Cardiac fibroblast (primary cell): ENCODE data around the gene EPHB3.
A peak's percentile ranks its signal among the peaks of the same experiment; 100 is the strongest.
"Not testable (repeated sequence)": the region's sequence is repeated elsewhere in the genome, so short reads cannot be mapped to it uniquely, and the experiment has no call there.

ENCODE experiments used
- DNase-seq, 2 donors: peaks; one replicate each; pipeline versions ENCODE4 v3.0.0 to v3.0.0-alpha.2; 2010; ENCODE audit warnings: low read depth in 2 of 2
- H3K4me3 ChIP-seq, 2 donors: replicated peaks in 1 of 2; 1 replicate in 1 of 2; 2 replicates in 1 of 2; pipeline ENCODE4 v1.5.1; 2011; ENCODE audit warnings: low read depth in 2 of 2, low read length in 2 of 2, mild to moderate bottlenecking in 2 of 2, moderate library complexity in 1 of 2
- CTCF ChIP-seq: IDR thresholded peaks from one replicate; pipeline ENCODE4 v1.5.1; 2011; ENCODE audit warnings: low read depth, mild to moderate bottlenecking, low read length, inconsistent platforms

The EPHB3 gene

GRCh38 chr3:184611607-184612281 lies 50.2 kb downstream of the EPHB3 start:
- peak in 1 of 2 donors; percentile 59 for DNase-seq
- H3K4me3 ChIP-seq, result no peak overlapping the region
- TF ChIP-seq CTCF, result no peak

- DNase-seq, result no peak
- no peak overlapping the region for H3K4me3 ChIP-seq
- no peak for TF ChIP-seq CTCF
Observed at GRCh38 chr3:184615396-184615795, 53.8 kb downstream of the EPHB3 start.

- H3K4me3 ChIP-seq, result no peak overlapping the region
- no peak for TF ChIP-seq CTCF
- no peak for DNase-seq
Observed at GRCh38 chr3:184616436-184616835, 54.9 kb downstream of the EPHB3 start.

- not testable (repeated sequence) for H3K4me3 ChIP-seq, DNase-seq
Observed at GRCh38 chr3:184617306-184617705, 55.7 kb downstream of the EPHB3 start.

GRCh38 chr3:184618811-184619210 lies 57.2 kb downstream of the EPHB3 start:
- H3K4me3 ChIP-seq, result no peak overlapping the region
- DNase-seq, result no peak
- no peak for TF ChIP-seq CTCF

GRCh38 chr3:184619369-184619768 lies 57.8 kb downstream of the EPHB3 start:
- no peak for TF ChIP-seq CTCF
- DNase-seq, result peak in 1 of 2 donors; percentile 41
- H3K4me3 ChIP-seq, result no peak overlapping the region

GRCh38 chr3:184619787-184620430 lies 58.3 kb downstream of the EPHB3 start:
- TF ChIP-seq CTCF, result no peak
- DNase-seq, result no peak
- H3K4me3 ChIP-seq, result no peak overlapping the region
